GM13976 (cell line): ENCODE results near the gene EIF4G1.

Experiments
- DNase-seq: peaks from one replicate; pipeline ENCODE4 v3.0.0; 2012; ENCODE audit warnings: low spot score
- in situ Hi-C: fragments of 300-500 bp; cut with MboI; formaldehyde crosslinking; loops from one replicate; pipeline ENCODE4 v1.12.0; 2022; ENCODE audit warnings: low sequenced_read_pairs, mixed read lengths, inconsistent platforms; ENCODE audit not compliant: unreplicated experiment
- TF ChIP-seq, protein P1 (sequence below): IDR thresholded peaks from 2 replicates; pipeline ENCODE4 v1.5.1; 2012; ENCODE audit warnings: borderline replicate concordance, mild to moderate bottlenecking; ENCODE audit not compliant: insufficient read depth; ENCODE audit errors: extremely low read depth, missing control alignments, control extremely low read depth

Gene EIF4G1

GRCh38 chr3:184378651-184379357 is 64.4 kb downstream of the EIF4G1 start:
- no peak for DNase-seq
- in situ Hi-C loops: no loop called here
- TF ChIP-seq, protein P1, sequence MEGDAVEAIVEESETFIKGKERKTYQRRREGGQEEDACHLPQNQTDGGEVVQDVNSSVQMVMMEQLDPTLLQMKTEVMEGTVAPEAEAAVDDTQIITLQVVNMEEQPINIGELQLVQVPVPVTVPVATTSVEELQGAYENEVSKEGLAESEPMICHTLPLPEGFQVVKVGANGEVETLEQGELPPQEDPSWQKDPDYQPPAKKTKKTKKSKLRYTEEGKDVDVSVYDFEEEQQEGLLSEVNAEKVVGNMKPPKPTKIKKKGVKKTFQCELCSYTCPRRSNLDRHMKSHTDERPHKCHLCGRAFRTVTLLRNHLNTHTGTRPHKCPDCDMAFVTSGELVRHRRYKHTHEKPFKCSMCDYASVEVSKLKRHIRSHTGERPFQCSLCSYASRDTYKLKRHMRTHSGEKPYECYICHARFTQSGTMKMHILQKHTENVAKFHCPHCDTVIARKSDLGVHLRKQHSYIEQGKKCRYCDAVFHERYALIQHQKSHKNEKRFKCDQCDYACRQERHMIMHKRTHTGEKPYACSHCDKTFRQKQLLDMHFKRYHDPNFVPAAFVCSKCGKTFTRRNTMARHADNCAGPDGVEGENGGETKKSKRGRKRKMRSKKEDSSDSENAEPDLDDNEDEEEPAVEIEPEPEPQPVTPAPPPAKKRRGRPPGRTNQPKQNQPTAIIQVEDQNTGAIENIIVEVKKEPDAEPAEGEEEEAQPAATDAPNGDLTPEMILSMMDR: no peak

- TF ChIP-seq, protein P1: no peak
- peak; percentile 46 for DNase-seq
- in situ Hi-C loops: no loop called here
Observed at GRCh38 chr3:184379358-184380184, 65.2 kb downstream of the EIF4G1 start, which contains the start of gene CHRD. Gene CHRD, plus strand, starts transcription at chr3:184380054. Its CDS starts 265 bp downstream, at chr3:184380319.

- in situ Hi-C loops: no loop called here
- TF ChIP-seq, protein P1: no peak
- peak; percentile 62 for DNase-seq
Observed at GRCh38 chr3:184380185-184380626, 65.8 kb downstream of the EIF4G1 start.

GRCh38 chr3:184380627-184381260 is 66.3 kb downstream of the EIF4G1 start:
- DNase-seq: peak; percentile 44
- TF ChIP-seq, protein P1: no peak
- in situ Hi-C loops: no loop called here

- TF ChIP-seq, protein P1: no peak
- in situ Hi-C loops: no loop called here
- DNase-seq: peak; percentile 48
Observed at GRCh38 chr3:184381261-184382224, 67.1 kb downstream of the EIF4G1 start.
